Ramos (cell line): ENCODE data around the gene SLC39A9.

Source experiments
- in situ Hi-C: fragments of 300-500 bp; cut with MboI; formaldehyde crosslinking; loops from one replicate; pipeline ENCODE4 v1.14.3; 2022; ENCODE audit warnings: low sequenced_read_pairs; ENCODE audit not compliant: unreplicated experiment

SLC39A9 gene

DNA sequence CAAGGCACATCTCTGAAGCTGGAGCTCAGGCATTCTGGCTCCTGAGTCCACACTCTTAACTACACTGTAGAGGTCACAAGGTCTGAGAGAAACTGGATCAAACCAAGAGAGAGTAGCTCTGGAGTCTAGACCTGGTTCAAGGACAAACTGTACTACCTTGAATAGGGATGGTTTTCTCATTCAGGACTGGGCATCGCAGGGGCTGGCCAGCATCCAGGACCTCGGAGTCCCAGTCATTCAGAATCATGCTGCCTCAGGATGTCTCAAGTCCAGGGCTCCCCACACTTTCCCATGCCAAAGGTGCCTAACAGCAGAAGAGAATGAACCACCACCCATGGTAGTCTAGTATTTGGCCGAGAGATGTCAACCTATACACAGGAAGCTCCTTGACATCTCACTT is 72.9 kb downstream of the SLC39A9 start:
- in situ Hi-C loops, result loop anchor here (25.0 kb wide), 1 partner anchor 334 kb away; no protein-coding TSS in a partner anchor

DNA sequence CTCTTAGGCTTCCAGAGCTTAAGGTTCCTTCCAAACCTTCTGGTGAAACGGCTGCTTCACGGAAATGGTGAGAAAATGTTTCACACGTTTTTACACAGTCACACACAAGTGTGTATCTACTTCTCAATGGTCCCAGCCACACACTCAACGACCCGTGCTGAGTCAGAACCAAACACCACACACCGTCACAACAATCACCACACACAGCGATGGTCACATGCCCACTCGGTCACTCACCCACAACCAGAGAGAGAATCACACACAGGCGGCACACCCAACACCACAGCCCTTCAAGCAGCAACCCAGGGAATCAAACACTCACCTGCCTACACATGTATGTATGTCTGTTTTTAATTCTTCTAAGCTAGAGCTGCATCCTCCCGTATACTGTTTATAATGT is 73.4 kb downstream of the SLC39A9 start:
- in situ Hi-C loops, result loop anchor here (25.0 kb wide), 1 partner anchor 335 kb away; no protein-coding TSS in a partner anchor

DNA sequence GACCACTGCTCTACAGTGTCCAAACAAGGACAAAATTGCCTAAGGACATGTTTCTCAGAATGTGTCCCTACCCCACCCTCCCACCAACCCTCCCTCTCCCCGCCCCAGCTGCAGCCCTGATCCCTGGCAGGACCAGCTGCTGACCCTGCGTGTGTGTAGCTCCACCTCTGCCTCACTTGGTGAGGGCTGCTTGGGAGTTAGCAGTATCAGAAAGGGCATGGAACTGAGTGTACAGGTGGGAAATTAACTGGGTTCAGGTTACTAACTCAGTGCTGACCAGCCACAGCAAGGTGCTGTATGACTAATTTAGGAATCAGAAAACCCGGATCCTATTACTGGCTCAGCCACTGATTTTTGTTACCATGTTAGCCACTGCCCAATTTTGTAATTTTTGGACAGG is 74.8 kb downstream of the SLC39A9 start:
- in situ Hi-C loops, result loop anchor here (25.0 kb wide), 1 partner anchor 336 kb away; no protein-coding TSS in a partner anchor

DNA sequence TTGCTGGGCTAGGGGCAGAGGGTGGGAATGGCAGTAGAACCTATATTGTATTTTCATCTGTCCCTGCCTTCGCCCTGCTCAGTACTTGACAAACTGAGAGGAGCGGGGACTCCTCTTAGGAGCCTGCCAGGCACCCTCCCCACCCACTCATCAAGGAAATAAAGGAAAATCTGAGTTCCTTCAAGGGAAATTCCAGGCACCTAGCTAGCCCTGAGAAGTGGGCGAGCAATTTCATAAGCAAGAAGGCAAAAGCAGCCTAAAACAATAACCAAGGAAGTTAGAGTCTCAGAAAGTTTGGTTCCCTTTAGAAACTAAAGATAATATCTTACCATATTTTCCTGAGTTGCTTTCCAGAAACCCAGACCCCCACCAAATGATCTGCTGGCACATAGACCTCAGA is 75.5 kb downstream of the SLC39A9 start:
- in situ Hi-C loops, result loop anchor here (25.0 kb wide), 1 partner anchor 337 kb away; no protein-coding TSS in a partner anchor

DNA sequence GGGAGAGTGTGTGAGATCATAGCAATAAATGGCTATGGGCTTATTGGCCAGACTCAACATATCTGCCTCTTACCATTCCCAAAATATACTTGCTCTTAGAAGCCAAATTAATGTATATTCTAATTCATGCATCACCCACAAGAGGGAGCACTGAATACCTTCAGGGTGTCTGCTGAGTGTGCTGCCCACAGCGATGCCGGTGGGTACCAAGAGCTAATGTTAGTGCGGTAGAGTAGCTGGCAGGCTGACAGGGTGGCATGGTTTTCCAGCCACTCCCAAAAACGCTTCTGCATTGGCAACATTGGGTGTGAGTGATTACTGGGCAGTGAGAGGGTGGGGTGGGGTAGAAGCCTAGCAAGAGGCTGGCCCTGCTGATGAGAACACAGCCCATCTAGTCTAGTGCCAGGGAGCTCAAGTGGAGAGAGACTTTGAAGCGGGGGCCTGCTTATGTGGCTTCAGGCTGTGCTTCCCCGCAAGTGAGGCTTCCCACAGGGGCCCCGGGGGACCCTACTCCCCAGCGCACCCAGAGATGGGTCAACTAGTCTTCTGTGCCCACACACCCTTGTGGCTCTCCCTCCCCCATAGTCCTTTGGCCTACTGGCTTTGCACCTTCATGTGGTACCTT is 76.8 kb downstream of the SLC39A9 start:
- in situ Hi-C loops, result loop anchor here (5.0 to 25.0 kb wide), 2 partner anchors 223 to 563 kb away; no protein-coding TSS in a partner anchor

DNA sequence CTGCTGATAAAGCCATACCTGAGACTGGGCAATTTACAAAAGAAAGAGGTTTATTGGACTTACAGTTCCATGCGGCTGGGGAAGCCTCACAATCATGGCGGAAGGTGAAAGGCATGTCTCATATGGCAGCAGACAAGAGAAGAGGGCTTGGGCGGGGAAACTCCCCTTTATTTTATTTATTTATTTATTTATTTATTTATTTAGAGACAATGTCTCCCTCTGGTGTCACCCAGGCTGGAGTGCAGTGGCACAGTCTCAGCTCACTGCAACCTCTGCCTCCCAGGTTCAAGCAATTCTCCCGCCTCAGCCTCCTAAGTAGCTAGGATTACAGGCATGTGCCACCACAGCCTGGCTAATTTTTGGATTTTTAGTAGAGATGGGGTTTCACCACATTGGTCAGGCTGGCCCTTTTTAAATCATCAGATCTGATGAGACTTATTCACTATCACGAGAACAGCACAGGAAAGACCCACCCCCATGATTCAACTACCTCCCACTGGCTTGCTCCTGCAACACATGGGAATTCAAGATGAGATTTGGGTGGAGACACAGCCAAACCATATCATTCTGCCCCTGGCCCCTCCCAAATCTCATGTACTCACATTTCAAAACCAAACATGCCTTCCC is 78.4 kb downstream of the SLC39A9 start:
- in situ Hi-C loops, result loop anchor here (5.0 to 25.0 kb wide), 2 partner anchors 225 to 565 kb away; no protein-coding TSS in a partner anchor

DNA sequence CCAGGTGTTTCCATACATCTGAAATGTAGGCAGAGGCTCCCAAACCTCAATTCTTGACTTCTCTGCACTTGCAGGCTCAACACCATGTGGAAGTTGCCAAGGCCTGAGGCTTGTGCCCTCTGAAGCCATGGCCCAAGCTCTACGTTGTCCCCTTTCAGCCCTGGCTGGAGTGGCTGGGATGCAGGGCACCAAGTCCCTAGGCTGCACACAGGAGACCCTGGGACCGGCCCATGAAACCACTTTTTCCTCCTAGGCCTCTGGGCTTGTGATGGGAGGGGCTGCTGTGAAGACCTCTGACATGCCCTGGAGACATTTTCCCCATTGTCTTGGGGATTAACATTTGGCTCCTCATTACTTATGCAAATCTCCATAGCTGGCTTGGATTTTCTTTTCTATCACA is 79.6 kb downstream of the SLC39A9 start:
- in situ Hi-C loops, result loop anchor here (5.0 to 25.0 kb wide), 2 partner anchors 226 to 566 kb away; no protein-coding TSS in a partner anchor

DNA sequence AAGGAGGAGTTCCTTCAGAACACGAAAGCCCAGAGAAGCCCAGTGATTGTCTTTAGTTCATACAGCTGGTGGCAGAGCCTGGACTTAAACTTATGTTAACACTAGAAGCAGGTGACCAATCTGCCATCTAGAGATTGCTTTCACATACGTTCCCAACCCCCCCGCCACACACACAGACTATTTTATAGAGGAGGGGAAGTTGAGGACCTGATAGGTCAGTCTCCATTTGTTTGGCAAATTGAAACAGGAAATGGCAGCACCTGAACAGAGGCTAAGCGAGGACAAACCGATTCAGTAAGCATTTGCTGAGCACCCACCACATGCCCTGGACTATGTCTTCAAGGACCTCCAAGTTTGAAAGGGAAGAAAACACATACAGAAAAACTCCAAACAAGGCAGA is 81.2 kb downstream of the SLC39A9 start:
- in situ Hi-C loops, result loop anchor here (5.0 to 25.0 kb wide), 2 partner anchors 227 to 567 kb away; no protein-coding TSS in a partner anchor

DNA sequence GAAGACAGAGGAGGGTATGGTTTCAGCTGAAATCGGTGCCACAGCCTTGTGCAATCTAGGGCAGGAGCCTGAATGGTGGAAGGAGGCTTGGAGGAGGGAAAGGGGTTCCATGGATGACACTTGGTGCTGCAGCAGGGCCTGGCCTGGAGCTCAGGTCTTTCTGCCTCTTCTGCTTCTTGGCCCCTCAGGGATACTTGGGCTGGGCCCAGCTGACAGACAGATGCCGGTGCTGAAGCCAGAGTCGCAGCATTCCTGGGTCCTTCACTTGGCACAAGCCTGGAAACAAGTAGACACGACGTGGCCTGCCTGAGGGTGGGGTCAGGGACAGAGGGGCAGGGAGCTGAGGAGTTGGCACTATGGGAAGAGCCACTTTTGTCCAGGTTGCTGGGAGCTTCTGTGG is 81.6 kb downstream of the SLC39A9 start:
- in situ Hi-C loops, result loop anchor here (25.0 kb wide), 1 partner anchor 568 kb away; no protein-coding TSS in a partner anchor

DNA sequence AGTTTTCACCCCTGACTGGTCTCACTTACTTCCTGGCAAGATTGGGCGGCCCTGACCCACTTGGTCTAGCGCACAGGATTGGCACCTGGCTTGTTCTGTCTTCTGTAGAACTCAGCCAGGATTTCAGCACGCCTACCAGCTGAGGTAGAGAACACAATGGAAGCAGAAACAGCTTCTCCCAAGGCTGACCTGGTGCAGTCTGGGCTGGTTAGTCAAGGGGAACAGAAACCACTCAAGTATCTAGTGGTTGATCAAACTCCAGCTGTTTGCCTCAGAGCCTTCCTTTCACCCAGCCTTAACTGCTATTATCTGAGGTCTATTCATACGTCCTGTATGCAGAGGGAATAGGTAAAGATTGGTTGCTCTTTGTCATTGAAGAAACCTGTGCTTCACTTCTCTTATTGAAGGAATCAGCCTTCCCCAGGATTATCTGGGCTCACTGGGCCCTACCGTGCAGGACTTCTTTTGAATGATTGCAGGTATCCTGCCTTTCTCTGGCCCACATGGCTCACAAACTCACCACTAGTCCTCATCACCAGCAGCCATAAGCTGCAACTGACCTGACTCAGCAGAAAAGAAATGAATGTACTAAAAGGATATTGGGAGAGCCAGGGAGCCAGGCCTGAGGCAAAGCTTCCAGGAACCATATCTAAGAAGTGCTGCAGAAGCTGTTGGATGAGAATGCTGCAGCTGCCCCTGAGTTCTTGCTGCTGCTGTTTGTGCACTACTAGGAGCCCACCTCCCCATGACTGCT is 83.5 kb downstream of the SLC39A9 start:
- in situ Hi-C loops, result loop anchor here (25.0 kb wide), 1 partner anchor 570 kb away; no protein-coding TSS in a partner anchor

DNA sequence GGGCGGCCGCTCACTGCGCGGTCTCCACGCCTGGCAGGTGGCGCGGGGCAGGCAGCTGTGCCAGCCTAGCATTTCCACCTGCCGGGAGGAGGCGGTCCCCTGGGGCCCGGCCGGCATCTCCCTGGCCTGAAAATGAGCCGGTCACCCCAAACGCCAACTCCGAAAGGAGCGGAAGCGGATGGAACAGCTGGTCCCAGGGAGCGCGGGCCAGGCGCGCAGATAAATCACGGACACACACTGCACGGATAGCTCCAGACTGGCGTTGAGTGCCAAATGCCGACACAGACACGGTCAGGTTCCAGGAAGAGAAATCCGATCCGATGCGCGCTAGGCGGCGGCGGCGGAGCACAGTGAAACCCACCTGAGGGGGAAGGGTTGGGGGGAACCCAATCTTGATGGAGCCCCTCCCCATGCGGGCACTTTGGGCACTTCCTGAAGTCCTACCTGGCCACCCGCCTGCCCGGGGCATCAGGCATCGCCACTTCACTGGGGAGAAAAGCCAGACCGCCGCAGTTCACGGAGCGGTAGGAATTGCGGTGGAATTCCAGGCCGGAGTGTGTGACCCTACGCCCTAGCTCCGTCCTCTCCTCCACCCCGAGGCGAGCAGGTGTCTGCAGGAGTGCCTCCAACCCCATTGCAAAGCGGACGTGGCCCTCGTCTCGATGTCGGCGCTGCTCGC is 85.4 kb downstream of the SLC39A9 start:
- in situ Hi-C loops, result loop anchor here (25.0 kb wide), 1 partner anchor 572 kb away; no protein-coding TSS in a partner anchor

DNA sequence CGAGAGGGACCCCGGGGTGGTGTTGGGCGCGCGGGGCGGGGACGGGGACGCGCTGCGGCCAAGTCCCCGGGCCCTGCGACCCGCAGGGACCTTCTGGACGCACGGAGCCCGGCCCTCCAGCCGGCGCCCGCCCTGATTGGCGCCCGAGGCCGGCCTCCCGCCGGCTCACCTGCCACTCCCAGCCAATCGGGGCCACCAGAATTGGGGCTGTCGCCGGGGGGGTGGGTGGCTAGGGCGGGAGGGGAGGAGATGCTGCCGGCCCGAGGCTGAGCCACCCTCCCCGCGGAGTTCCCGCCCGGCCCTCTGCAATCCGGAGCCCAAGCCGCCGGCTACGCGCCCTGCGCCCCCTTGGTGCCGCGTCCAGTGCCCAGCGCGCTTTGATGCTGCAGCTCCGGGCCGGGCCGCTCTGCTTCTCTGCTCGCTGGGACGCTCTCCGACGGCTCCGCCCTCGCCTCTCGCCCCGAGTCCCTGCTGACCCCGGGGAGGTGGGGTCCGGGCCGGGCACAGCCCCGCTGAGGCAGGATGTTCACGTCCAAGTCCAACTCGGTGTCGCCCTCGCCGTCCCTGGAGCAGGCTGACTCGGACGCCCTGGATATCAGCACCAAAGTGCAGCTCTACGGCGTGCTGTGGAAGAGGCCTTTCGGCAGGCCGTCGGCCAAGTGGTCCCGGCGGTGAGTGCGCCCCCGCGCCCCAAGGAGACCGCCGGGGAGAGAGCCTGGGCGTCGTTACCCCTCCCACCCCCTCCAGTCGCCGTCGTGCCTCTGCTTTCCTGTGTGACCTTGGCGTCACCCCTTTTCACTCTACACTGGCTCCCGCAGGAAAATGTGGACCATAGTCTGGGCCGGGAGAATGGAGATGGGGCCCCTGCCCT is 86.2 kb downstream of the SLC39A9 start, which contains the start of gene PLEKHD1:
PLEKHD1 (plus strand) TSS at position 285 of the 871 bp plus-strand sequence; CDS start at position 523, 238 bp downstream.
- in situ Hi-C loops, result loop anchor here (25.0 kb wide), 1 partner anchor 572 kb away; no protein-coding TSS in a partner anchor

DNA sequence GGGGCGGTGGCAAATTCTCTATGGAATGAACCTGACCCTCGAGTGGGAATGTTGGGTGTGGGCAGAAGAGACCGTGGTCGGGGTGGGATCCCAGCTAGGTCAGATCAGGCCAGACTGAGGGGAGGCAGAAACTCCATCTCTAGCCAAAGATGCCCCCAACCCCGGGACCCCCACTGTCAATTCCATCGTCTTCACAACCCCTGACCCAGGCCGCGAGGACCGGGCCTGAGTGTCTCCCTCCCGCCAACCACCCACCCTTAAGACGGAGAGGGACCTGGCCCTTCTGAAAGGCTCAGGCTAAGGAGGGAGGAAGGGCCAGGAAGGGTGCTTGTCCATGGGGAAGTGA is 86.8 kb downstream of the SLC39A9 start:
- in situ Hi-C loops, result loop anchor here (25.0 kb wide), 1 partner anchor 573 kb away; no protein-coding TSS in a partner anchor

DNA sequence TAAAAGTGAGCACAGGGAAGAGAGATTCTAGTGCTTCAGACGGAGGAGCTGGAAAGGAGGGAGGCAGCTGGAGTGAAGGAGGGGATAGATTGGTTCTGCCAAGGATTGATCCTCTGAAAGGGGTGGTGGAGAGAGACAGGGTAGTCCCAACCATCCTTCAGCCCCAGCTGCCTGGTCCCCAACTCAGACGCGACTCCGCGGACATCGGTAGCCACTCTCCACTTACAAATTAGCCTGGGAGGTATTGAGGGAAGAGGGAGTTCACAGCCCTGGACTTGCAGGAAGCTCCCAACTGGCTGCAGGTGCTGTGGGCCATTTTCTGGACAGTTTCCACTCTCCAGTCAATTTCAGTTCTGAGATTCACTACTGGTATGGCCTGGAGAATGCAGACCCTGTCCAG is 87.2 kb downstream of the SLC39A9 start:
- in situ Hi-C loops, result loop anchor here (25.0 kb wide), 1 partner anchor 573 kb away; no protein-coding TSS in a partner anchor

DNA sequence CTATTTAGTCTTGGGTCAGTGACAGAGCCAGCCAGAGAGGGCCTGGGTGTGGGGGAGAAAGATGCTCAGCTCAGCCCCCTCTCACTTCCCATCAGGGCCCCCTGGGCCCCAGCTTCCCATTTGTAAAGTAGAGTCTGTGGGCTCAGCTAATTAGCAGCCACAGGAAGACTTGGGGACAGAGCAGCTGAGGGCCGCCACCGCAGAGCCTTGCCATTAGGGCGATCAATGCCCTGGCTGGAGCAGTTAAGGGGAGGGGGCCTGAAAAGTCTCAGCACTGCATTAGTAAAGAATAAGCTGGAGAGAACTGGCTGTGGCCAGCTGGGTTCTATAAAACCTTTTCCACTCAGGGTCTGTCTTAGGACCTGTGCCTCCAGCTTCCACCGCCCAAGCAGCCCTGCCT is 88.7 kb downstream of the SLC39A9 start:
- in situ Hi-C loops, result loop anchor here (25.0 kb wide), 1 partner anchor 575 kb away; no protein-coding TSS in a partner anchor

DNA sequence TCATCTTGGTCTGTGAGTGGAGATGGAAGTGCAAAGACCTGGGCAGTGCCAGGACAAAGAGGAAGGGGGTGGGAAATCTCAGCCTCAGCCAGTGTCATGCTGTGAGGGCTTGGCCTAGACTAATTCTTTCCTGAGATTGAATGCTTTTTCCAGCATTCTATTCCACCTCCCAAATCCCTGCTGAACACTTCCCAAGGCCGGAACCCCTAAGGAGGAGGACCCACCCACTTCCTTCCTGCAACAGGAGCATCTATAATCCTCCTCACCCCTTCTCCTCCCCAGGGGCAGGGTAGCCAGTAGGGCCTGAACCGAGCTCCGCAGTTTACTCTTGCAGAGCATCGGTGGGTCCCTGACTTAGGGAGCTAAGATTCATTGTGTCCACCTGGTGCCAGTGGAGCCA is 89.3 kb downstream of the SLC39A9 start:
- in situ Hi-C loops, result loop anchor here (25.0 kb wide), 1 partner anchor 575 kb away; no protein-coding TSS in a partner anchor

DNA sequence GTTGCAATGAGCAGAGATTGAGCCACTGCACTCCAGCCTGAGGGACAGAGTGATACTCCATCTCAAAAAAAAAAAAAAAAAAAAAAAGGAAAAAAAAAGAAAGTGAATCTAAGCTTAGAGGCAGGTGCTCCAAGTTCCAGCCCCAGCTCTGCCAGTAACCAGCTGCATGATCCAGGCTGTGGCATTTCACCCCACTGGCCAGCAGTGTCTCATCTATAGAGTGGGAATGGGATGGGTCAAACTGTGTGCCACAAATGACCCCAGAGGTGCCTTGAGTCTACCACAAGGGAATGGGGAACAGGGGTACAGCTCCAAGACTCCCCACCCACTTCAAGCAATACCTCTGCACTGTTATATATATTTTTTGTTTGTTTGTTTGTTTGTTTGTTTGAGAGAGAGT is 91.0 kb downstream of the SLC39A9 start:
- in situ Hi-C loops, result loop anchor here (25.0 kb wide), 1 partner anchor 577 kb away; no protein-coding TSS in a partner anchor

DNA sequence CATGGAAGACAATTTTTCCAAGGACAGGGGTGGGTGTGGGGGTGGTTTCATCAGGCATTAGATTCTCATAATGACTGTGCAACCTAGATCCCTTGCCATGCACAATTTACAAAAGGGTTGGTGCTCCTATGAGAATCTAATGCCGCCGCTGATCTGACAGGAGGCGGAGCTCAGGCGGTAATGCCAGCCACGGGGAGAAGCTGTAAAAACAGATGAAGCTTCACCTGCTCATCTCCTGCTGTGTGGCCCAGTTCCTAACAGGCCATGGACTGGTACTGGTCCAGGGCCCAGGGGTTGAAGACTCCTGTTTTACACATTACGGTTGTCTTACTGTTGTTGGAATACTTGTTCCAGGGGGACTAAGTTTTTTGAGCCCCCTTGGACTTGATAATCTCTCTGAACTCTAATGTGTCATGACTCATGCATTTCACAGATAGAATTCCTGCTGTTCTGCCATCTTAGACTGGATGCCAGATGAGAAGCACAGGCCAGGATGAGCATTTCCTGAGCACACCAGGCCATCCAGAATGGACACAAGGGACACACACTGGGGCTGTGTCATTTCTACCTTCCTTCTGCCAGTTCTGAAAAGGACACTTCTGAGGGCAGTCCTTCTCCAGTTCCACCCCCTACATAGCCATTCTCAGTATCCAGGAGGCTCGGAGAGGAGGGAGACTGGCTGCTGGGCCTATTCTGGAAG is 91.9 kb downstream of the SLC39A9 start:
- in situ Hi-C loops, result loop anchor here (25.0 kb wide), 1 partner anchor 578 kb away; no protein-coding TSS in a partner anchor
